Cerebellar nuclear complex (tissue), 1 donor: Measurements from ENCODE around the gene KIRREL3.
"Not testable (repeated sequence)": the region's sequence is repeated elsewhere in the genome, so short reads cannot be mapped to it uniquely, and the experiment has no call there.

Source experiments
- DNase-seq, 2 experiments: peaks; one replicate each; lab custom pipeline; 2025; lab: John Stamatoyannopoulos, UW

The KIRREL3 gene

DNA sequence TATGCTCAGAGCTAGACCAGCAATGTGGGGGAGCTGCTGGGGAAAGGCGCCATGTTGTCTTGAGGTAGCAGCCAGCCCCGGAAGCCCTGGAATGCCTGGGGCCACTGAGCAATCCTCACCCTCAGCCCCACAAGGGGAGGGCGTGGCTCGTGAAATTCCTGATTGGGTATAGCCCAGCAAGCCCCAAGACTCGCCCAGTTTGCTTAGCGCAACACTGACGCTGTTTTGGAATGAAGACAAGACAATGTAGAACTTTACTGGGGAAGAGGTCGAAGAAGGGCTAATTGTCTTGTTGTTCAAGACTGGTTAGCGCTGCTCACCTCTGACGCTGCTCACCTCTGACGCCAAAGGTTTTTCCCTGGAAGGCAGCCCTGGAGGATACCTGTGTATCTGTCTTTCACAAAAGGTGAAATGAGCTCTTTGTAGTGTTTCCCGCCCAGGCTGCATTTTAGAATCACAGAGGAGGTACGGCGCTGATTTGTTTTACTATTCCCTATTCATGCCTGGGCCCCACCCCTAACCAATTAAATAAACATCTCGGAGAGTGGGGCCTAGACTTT is 597.5 kb downstream of the KIRREL3 start:
- DNase-seq, result no peak

DNA sequence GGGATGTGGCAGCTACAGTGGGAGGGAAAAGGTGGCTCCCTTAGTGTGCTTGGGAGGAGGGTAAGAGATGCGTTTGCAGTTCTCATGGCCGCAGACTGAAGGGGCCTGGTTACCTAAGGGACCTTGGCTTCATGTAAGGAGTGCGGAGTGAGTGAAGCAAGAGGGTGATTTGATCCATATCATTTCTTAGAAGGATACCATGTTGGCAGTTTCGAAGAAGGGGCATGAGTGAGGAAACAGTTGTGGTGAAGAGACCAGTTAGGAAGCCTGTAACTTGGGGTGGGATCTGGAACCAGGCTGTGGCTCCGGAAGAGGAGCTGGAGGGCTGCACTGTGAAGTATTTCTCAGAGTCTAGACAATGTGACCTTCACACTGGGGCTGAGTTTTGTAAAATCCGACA is 600.1 kb downstream of the KIRREL3 start:
- DNase-seq, result no peak

- DNase-seq, result no peak
These were observed 600.6 kb downstream of the KIRREL3 start for GRCh38 chr11:126400019-126400418.

GRCh38 chr11:126398721-126399120 is 601.8 kb downstream of the KIRREL3 start:
- DNase-seq, result no peak

DNA sequence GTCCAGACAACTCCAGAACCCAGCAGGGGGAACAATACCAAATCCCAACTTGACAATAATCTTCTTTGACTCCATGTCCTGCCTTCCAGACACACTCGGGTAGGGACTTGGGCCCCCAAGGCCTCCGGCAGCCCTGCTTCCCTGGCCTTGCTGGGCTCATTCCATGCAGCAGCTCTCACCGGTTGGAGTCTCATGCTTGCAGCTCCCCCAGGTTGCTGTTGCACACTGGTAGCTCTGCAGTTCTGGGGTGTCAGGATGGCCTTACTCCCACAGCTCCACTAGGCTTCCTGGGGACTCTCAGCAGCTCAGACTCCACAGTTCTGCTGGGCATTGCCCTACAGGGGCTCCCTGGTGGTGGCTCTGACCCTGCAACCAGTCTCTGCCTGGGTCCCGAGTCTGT is 602.3 kb downstream of the KIRREL3 start:
- no peak for DNase-seq

DNA sequence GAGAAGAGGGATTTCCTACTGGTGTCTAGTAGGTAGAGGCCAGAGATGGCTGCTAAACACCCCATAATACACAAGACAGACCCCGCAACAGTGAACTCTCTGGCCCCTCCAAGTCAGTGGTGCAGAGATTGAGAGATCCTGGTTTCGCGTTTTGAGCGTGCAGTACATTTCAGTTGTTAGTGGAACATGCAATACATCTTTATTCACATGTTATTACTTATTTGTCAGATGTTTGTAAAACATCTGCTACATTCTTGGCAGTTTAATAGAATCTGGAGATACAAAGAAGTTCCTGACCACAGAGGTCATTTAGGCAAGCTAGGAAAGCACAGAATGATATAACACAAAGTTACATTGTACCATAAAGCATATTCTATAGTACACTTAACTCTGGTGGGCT is 603.6 kb downstream of the KIRREL3 start:
- DNase-seq, result no peak

- not testable (repeated sequence) for DNase-seq
These were observed 604.3 kb downstream of the KIRREL3 start for GRCh38 chr11:126396266-126396665.

GRCh38 chr11:126395784-126396183 is 604.8 kb downstream of the KIRREL3 start:
- DNase-seq, result not testable (repeated sequence)

GRCh38 chr11:126394634-126395072 is 605.9 kb downstream of the KIRREL3 start:
- DNase-seq, result not testable (repeated sequence)

DNA sequence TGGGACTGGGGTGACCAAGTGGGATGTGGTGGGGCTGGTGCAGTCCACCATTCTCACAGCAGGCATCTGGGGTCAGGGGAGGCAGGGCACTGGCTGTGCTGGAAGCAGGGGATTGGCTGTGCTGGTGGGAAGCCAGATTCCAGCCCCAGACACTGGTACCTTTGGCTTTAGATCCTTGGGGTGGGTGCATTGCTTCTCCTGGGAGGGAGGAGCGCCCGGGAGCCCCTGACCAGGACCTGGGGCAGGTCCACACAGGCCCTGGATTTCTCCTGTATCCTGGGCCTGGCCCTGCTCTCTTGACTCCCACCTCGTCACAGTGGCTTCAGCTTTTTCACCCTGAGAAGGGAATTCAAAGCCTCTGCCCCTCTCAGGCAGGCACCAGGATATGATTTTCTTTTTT is 606.5 kb downstream of the KIRREL3 start:
- no peak for DNase-seq

DNA sequence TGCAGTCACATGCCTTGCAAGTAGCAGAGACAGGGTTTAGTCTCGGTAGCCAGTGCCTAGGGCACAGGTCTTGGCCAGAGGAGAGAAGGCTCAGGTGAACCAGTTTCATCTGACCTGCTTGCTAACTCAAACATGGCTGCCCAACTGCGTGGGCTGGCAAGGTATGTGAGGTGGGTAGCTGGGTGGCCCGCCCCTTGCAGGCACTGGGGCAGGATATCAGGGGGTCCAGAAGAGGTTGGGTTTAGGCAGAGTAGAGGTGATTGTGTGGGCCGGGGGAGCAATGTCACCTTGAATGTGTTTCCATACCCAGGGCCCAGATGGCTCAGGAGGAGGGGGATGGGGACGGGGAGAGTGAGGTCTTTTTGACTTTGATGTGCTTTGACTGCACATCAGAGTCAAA is 607.4 kb downstream of the KIRREL3 start:
- DNase-seq, result no peak

DNA sequence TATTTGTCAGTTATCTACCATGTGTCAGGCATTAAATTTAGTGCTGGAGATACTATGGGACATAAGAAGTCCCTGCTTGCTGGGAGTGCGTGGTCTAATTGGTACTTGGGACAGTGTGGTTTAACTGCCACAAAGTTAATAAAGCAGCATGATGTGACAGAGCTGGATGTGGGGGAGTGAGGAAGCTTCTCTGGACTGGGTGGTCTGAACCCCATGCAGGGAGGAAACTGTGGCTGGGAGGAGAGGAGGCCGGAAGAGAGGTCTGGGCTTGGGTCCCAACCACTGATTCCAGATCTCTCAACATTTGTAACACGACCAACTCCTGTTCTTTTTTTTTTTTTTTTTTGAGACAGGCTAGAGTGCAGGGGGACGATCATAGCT is 607.9 kb downstream of the KIRREL3 start:
- DNase-seq, result no peak

DNA sequence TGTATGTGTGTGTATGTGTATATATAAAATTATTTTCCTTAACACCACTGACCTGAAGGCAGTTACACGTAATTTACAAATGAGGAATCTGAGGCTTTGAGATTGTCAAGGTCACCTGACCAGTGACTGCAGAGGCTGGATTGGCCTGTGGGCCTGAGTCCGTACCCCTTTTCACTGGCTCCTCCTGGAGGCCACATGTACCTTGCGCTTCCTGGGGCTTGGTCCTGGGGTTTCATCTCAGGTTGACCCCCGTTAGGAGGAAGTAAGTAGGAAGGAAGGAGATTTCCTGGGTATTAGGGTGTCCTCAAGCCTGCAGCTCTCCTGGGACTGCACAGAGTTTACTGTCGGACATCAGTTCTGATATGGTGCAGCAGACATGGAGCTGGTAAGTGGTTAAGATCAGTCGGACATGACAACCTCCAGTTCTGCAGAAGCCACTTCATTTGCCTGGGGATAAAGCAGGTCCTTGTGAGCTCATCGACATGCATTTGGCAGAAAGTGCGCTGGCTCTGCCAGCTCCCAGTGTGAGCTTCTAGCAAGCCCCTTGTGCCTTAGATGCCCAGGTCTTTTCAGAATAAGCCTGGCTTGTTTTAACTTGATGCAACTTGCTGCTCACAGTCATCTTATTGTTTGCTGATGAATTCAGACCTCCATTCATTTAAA is 608.5 kb downstream of the KIRREL3 start:
- DNase-seq, result no peak

- DNase-seq, result no peak
These were observed 609.1 kb downstream of the KIRREL3 start for GRCh38 chr11:126391286-126391954.

DNA sequence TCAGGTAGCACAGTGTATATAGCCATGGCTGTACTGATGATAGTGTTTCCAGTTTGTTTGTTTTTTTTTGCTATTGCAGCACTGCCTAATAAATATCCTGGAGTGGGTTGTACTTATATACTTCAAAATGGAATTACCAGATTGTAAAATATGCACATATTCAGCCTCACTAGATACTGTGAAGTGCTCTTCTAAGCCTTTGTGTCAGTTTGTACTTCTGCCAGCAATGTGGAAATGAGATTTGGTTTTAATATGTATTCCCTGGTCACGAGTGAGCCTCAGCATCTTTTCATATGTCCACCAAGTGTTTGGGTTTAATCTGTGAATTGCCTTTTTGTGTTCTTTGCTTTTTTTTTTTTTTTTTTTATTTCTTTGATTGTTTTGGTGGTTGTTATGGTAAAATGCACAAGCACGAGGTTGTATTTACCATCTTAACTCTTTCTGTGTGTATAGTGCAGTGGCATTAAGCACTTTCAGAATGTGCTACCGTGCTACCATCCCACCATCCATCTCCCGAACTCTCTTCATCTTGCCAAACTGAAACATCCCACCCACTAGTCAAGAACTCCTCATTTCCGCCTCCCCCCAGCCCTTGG is 610.2 kb downstream of the KIRREL3 start:
- no peak for DNase-seq

GRCh38 chr11:126387857-126388256 is 612.7 kb downstream of the KIRREL3 start:
- DNase-seq, result no peak

DNA sequence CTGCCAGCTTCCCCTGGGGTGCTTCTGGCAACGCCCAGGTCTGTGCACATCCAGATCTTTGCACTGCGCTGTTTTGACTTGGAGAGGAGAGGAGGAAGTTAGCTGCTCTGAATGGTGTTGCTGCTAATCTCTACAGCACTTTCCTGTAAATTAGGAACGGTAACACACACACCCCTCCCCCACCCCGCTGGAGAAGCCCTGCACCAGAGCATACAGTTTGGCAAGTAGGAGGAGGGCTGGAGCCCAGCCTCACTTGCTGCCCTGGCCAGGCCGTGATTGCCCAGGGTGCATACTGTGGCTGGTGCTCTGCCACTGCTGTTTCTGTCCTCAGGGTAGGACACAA is 613.9 kb downstream of the KIRREL3 start:
- DNase-seq, result not testable (repeated sequence)

- DNase-seq, result no peak
These were observed 614.4 kb downstream of the KIRREL3 start for GRCh38 chr11:126385991-126386728.

DNA sequence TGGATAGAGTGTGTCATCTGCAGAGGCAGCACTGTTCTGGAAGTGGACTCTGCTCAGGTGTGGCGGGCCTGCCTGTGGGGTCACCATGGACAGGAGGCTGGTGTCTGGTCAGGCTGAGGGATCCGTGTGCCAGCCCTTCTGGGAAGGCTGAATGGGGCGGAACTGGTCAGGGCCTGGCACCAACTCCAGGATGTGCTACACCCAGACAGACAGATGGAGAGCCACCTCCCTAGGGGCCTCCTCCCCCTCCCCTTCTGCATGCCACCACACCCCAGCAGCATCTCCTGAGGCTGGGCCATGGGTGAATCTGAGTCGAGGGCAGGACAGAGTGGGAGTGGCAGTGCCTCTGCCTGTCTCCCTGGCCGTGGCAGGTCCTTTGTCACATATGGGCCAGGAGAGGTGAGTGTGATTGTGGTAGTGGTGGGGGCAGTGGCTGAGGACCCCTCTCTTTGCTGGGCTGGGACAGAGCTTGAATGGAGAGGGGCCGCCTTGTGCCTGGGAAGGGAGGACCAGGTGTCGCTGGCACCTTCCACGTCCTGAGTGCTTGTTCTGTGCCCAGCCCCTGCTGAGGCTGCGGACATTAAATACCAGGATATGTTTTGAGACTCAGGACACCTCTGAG is 616.0 kb downstream of the KIRREL3 start:
- DNase-seq, result no peak

- no peak for DNase-seq
These were observed 616.9 kb downstream of the KIRREL3 start for GRCh38 chr11:126383339-126384335.

GRCh38 chr11:126382641-126383040 is 617.9 kb downstream of the KIRREL3 start:
- not testable (repeated sequence) for DNase-seq
